Activated gamma-delta T cell (primary cell): ENCODE data around the gene MRTO4.

ENCODE experiments used
- DNase-seq: peaks from one replicate; lab custom pipeline; 2025; lab: John Stamatoyannopoulos, UW

Gene MRTO4

DNA sequence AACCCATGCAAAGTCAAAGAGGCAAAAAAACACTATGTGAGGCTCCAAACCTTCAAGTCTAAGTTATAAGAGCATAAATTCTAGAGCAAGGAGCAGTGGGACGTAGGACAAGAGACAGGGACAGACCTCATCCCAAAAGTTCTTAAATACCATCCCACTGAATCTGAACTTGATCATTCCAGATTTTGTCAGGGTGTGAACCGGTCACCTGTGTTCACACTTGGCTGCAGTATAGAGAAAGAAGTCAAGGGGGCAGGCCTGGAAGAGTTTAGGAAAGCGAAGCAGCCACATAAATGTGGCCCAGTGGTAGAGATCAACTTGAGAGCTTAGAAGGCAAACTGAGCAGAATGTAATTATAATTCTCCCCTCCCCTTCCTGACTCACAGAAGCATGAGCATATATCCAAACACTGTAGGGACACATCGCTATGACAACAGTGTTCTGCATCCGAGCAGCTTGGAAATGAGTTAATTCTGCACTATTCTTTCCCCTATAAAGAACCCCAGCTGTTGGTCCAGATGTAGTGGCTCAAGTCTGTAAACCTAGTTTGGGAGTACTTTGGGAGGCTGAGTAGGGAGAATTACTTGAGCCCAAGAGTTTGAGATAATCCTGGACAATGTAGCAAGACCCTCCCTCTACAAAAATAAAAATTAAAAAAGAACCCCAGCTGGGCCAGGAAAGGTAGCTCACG lies 57.7 kb downstream of the MRTO4 start:
- no peak for DNase-seq
